Natural killer cell treated with Interleukin-12 subunit alpha and Interleukin-12 subunit beta and Interleukin-15 and Interleukin-18, amount 100 ng/mL, for 72 hours (primary cell): ENCODE data around the gene NDUFAF8. TPM values are rescaled to one million over a fixed set of nuclear protein-coding genes. Genes with fewer than 3 reads are reported as not detected.

Experiments used
- total RNA-seq, 2 donors: library from RNA; stranded (reverse); gene quantifications; one replicate each; pipeline ENCODE4 v1.2.3, GENCODE V29; 2022

The NDUFAF8 gene
- total RNA-seq, 2 donors from 2014 or later: 58.1 to 107 TPM

Other genes starting within 250 kb of the NDUFAF8 start
- gene CHMP6, start 247.5 kb upstream of the NDUFAF8 start, total RNA-seq: 10 to 100 TPM; 33.1 to 43.7 TPM
- gene BAIAP2, start 204.2 kb upstream of the NDUFAF8 start, total RNA-seq: 1 to 10 TPM; 7.3 to 9.6 TPM
- gene PVALEF, start 73.8 kb upstream of the NDUFAF8 start, total RNA-seq: not detected
- gene AATK, start 73.1 kb upstream of the NDUFAF8 start, total RNA-seq: 1 to 10 TPM; 1.8 to 7.6 TPM
- 10 to 100 TPM in 1 of 2 donors, 1 to 10 TPM in 1; 7.8 to 14.5 TPM for gene CEP131, start 16.4 kb upstream of the NDUFAF8 start, total RNA-seq
- 10 to 100 TPM; 47.9 to 61.7 TPM for gene TEPSIN, start 263 bp upstream of the NDUFAF8 start, total RNA-seq
- gene SLC38A10, start 56.0 kb downstream of the NDUFAF8 start, total RNA-seq: 100 to 1,000 TPM in 1 of 2 donors, 10 to 100 TPM in 1; 92.4 to 136 TPM
- gene BAHCC1, start 156.1 kb downstream of the NDUFAF8 start, total RNA-seq: under 1 TPM; 0.52 to 0.84 TPM